HepG2 (cell line): ENCODE data around the gene RPS2. TPM values are rescaled to one million over a fixed set of nuclear protein-coding genes. Genes with fewer than 3 reads are reported as not detected.

Experiments
- ARNT ChIP-seq: fragments of 450-650 bp; IDR thresholded peaks from 2 replicates; pipeline ENCODE4 v1.6.1; 2017
- ATAD3A ChIP-seq: sonication (generic); formaldehyde crosslinking; IDR thresholded peaks from 2 replicates; pipeline ENCODE4 v1.4.0; 2020; ENCODE audit warnings: missing genetic modification reagents
- DR1 ChIP-seq: sonication (generic); formaldehyde crosslinking; IDR thresholded peaks from 2 replicates; pipeline ENCODE4 v1.8.0; 2021; ENCODE audit warnings: mild to moderate bottlenecking, missing genetic modification reagents, inconsistent platforms
- HCFC1 ChIP-seq: fragments of 150-350 bp; IDR thresholded peaks from 2 replicates; pipeline ENCODE4 v1.6.1; 2014; ENCODE audit warnings: low read depth, low read length
- HNF4G ChIP-seq, 2 experiments: sonication (generic) in 1 of 2; formaldehyde crosslinking in 1 of 2; IDR thresholded peaks; 2 replicates each; pipeline versions ENCODE4 v1.4.0 to v1.6.1; 2011 to 2020; ENCODE audit warnings: borderline replicate concordance in 2 of 2, low read depth in 2 of 2, mild to moderate bottlenecking in 2 of 2, low read length in 1 of 2, missing genetic modification reagents in 1 of 2, moderate library complexity in 1 of 2
- HOXA3 ChIP-seq: sonication (generic); formaldehyde crosslinking; IDR thresholded peaks from 2 replicates; pipeline ENCODE4 v1.5.0; 2020; ENCODE audit warnings: missing genetic modification reagents
- IKZF1 ChIP-seq: fragments of 450-650 bp; IDR thresholded peaks from 2 replicates; pipeline ENCODE4 v1.7.1; 2016
- IRX3 ChIP-seq: sonication (generic); formaldehyde crosslinking; IDR thresholded peaks from 2 replicates; pipeline ENCODE4 v1.8.1; 2023; ENCODE audit warnings: mild to moderate bottlenecking, low read depth, missing genetic modification reagents, borderline replicate concordance
- MED13 ChIP-seq: sonication (generic); formaldehyde crosslinking; IDR thresholded peaks from 2 replicates; pipeline ENCODE4 v1.5.0; 2020; ENCODE audit warnings: missing genetic modification reagents
- MIXL1 ChIP-seq: IDR thresholded peaks from 2 replicates; pipeline ENCODE4 v1.6.1; 2016
- NR2F6 ChIP-seq, 2 experiments: IDR thresholded peaks; 2 replicates each; pipeline ENCODE4 v1.6.1; 2016; ENCODE audit warnings: antibody characterized with exemption in 1 of 2, mild to moderate bottlenecking in 1 of 2
- RORA ChIP-seq: sonication (generic); formaldehyde crosslinking; IDR thresholded peaks from 2 replicates; pipeline ENCODE4 v1.5.0; 2020; ENCODE audit warnings: mild to moderate bottlenecking, missing genetic modification reagents, moderate library complexity
- SIN3B ChIP-seq: fragments of 150-350 bp; IDR thresholded peaks from 2 replicates; pipeline ENCODE4 v1.6.1; 2014; ENCODE audit warnings: low read length
- SP1 ChIP-seq, 2 experiments: fragments of 450-650 bp in 1 of 2; sonication (generic) in 1 of 2; formaldehyde crosslinking in 1 of 2; IDR thresholded peaks; 2 replicates each; pipeline versions ENCODE4 v1.4.0 to v1.6.1; 2016 to 2020; ENCODE audit warnings: missing genetic modification reagents in 1 of 2
- STAT5B ChIP-seq: sonication (generic); formaldehyde crosslinking; IDR thresholded peaks from 2 replicates; pipeline ENCODE4 v1.4.0; 2020; ENCODE audit warnings: missing genetic modification reagents
- THAP11 ChIP-seq: IDR thresholded peaks from 2 replicates; pipeline ENCODE4 v1.6.1; 2016; ENCODE audit warnings: missing biosample characterization, missing genetic modification reagents
- ZBTB25 ChIP-seq: IDR thresholded peaks from 2 replicates; pipeline ENCODE4 v1.6.1; 2018; ENCODE audit warnings: missing genetic modification reagents
- ZEB1 ChIP-seq: IDR thresholded peaks from 2 replicates; pipeline ENCODE4 v1.6.1; 2012; ENCODE audit warnings: mild to moderate bottlenecking, low read depth, inconsistent platforms; ENCODE audit not compliant: insufficient replicate concordance
- ZFP90 ChIP-seq: sonication (generic); formaldehyde crosslinking; IDR thresholded peaks from 2 replicates; pipeline ENCODE4 v1.8.0; 2022; ENCODE audit warnings: missing genetic modification reagents, mild to moderate bottlenecking, inconsistent platforms, borderline replicate concordance
- ZFP91 ChIP-seq: sonication (generic); formaldehyde crosslinking; IDR thresholded peaks from 2 replicates; pipeline ENCODE4 v1.9.0; 2022; ENCODE audit warnings: missing genetic modification reagents, mild to moderate bottlenecking, borderline replicate concordance
- ZNF207 ChIP-seq: fragments of 450-650 bp; IDR thresholded peaks from 2 replicates; pipeline ENCODE4 v1.6.1; 2016; ENCODE audit warnings: antibody characterized with exemption, borderline replicate concordance
- ZNF431 ChIP-seq: sonication (generic); formaldehyde crosslinking; IDR thresholded peaks from 2 replicates; pipeline ENCODE4 v1.9.0; 2022; ENCODE audit warnings: missing genetic modification reagents, low read depth, mild to moderate bottlenecking, borderline replicate concordance
- ZNF496 ChIP-seq: sonication (generic); formaldehyde crosslinking; IDR thresholded peaks from 2 replicates; pipeline ENCODE4 v1.8.1; 2023; ENCODE audit warnings: mild to moderate bottlenecking, moderate library complexity, missing genetic modification reagents; ENCODE audit not compliant: insufficient replicate concordance
- ZNF564 ChIP-seq: sonication (generic); formaldehyde crosslinking; IDR thresholded peaks from 2 replicates; pipeline ENCODE4 v1.8.1; 2023; ENCODE audit warnings: mild to moderate bottlenecking, missing genetic modification reagents
- polyA plus RNA-seq, 8 experiments: library from polyadenylated mRNA; depleted of rRNA in 3 of 8; stranded (reverse) in 7 of 8; unstranded in 1 of 8; fragments of >200 nt; fragmentation: Illumina TruSeq in 4 of 8; extraction: Trizol in 4 of 8; gene quantifications; 2 replicates each; pipeline versions ENCODE4 v1.2.1 to v1.2.3, GENCODE V29; 2011 to 2016; ENCODE audit warnings: low read depth in 4 of 8, missing spikeins in 1 of 8, mixed read lengths in 1 of 8; ENCODE audit not compliant: insufficient read depth in 1 of 8
- total RNA-seq, 5 experiments: library from RNA; depleted of rRNA; stranded (reverse); fragments of >200 nt; fragmentation: Illumina TruSeq; extraction: Trizol; gene quantifications; 2 replicates each; pipeline ENCODE4 v1.2.3, GENCODE V29; 2016; ENCODE audit warnings: low read depth in 1 of 5
- TF ChIP-seq, protein P1 (sequence below): sonication (generic); formaldehyde crosslinking; IDR thresholded peaks from 2 replicates; pipeline ENCODE4 v1.4.0; 2020; ENCODE audit warnings: missing genetic modification reagents
- TF ChIP-seq, protein P2 (sequence below): sonication (generic); formaldehyde crosslinking; conservative IDR thresholded peaks from 2 replicates; pipeline ENCODE4 v1.4.0; 2020; ENCODE audit warnings: missing genetic modification reagents

Gene RPS2
- total and polyA plus RNA-seq, 2 of the 13 experiments (the other 11 are each of a cell fraction or from before 2014, with no cell fraction given) = 1,908 to 4,514 TPM

DNA sequence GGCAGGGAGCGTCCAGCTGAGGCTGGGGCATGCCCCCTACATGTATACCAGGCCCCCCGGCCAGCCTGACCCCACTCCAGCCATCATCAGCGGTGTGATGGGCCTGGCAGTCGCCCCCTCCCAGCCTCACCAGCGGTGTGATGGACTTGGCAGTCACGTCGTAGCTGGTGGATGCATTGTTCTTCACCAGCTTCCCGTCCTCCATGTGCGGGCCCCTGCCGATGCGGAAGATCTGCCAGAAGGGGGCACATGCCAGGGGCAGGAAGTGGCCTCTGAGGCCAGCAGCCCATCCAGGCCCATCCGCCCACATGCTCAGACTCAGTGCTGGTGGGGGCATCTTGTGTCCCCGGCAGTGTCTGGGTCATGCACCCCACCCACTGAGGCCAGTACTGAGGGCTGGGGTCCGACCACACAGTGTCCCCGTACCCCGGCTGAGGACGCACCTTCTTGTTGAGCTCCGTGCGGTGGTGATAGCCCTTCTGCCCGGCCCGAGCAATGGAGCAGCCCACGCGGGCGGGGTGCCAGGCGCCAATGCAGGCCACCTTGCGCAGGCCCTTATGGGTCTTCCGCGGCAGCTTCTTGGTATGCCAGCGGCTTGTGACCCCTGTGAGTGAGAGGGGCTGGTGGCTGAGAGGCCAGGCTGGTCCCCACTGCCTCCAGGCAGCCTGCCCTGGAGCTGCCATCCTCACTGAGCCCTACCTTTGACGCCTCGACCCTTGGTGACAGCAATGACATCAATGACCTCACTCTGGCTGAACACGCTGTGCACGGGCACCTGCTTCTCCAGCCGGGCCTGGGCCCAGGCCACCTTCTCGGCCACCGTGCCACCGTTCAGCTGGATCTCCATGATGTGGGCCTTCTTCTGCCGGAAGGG lies 17.9 kb downstream of the RPS2 start (continued):
- TF ChIP-seq IRX3 (CRISPR knock-in tag) (no peak), ZFP90 (CRISPR knock-in tag) (no peak), ZNF496 (CRISPR knock-in tag) (no peak), IKZF1 (no peak), ZFP91 (CRISPR knock-in tag) (peak; percentile 36), ATAD3A (no peak), HOXA3 (CRISPR knock-in tag) (no peak), ZNF431 (CRISPR knock-in tag) (no peak), ZNF564 (CRISPR knock-in tag) (no peak), NR2F6 (IDR thresholded peaks at IDR 0.05) (no peak), NR2F6 (CRISPR knock-in tag; IDR thresholded peaks at IDR 0.05) (0 out of 2 replicates have a peak, but pooled peaks have one; percentile 13), HNF4G (IDR thresholded peaks at IDR 0.05; ENCODE audit: borderline replicate concordance, low read depth, low read length) (no peak), HNF4G (CRISPR knock-in tag; IDR thresholded peaks at IDR 0.05; ENCODE audit: borderline replicate concordance, low read depth) (no peak), HCFC1 (no peak), MIXL1 (CRISPR knock-in tag) (no peak), ARNT (no peak), ZBTB25 (CRISPR knock-in tag) (no peak), SIN3B (no peak), RORA (CRISPR knock-in tag) (no peak), STAT5B (CRISPR knock-in tag) (no peak), DR1 (CRISPR knock-in tag) (no peak), THAP11 (peak; percentile 33; the same call in 1 of the 2 replicates), MED13 (no peak), SP1 (IDR thresholded peaks at IDR 0.05) (no peak), SP1 (CRISPR knock-in tag; IDR thresholded peaks at IDR 0.05) (no peak), ZEB1 (no peak), ZNF207 (no peak)
- TF ChIP-seq, protein P1, sequence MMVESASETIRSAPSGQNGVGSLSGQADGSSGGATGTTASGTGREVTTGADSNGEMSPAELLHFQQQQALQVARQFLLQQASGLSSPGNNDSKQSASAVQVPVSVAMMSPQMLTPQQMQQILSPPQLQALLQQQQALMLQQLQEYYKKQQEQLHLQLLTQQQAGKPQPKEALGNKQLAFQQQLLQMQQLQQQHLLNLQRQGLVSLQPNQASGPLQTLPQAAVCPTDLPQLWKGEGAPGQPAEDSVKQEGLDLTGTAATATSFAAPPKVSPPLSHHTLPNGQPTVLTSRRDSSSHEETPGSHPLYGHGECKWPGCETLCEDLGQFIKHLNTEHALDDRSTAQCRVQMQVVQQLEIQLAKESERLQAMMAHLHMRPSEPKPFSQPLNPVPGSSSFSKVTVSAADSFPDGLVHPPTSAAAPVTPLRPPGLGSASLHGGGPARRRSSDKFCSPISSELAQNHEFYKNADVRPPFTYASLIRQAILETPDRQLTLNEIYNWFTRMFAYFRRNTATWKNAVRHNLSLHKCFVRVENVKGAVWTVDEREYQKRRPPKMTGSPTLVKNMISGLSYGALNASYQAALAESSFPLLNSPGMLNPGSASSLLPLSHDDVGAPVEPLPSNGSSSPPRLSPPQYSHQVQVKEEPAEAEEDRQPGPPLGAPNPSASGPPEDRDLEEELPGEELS (CRISPR knock-in tag) = no peak
- TF ChIP-seq, protein P2, sequence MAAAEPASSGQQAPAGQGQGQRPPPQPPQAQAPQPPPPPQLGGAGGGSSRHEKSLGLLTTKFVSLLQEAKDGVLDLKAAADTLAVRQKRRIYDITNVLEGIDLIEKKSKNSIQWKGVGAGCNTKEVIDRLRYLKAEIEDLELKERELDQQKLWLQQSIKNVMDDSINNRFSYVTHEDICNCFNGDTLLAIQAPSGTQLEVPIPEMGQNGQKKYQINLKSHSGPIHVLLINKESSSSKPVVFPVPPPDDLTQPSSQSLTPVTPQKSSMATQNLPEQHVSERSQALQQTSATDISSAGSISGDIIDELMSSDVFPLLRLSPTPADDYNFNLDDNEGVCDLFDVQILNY = no peak
